Keratinocyte (primary cell): Measurements from ENCODE around the gene CFAP70.

Source experiments
- CTCF ChIP-seq, 3 experiments: IDR thresholded peaks in 1 of 3; conservative IDR thresholded peaks in 1 of 3; optimal IDR thresholded peaks in 1 of 3; 2 replicates in 2 of 3; 3 replicates in 1 of 3; pipeline versions ENCODE3 to v1.5.1; 2011; ENCODE audit warnings: low read length in 3 of 3, mild to moderate bottlenecking in 3 of 3, moderate library complexity in 2 of 3, control low read depth in 1 of 3, inconsistent platforms in 1 of 3; ENCODE audit not compliant: insufficient read depth in 2 of 3; ENCODE audit errors: extremely low read depth in 1 of 3
- EZH2 ChIP-seq: IDR thresholded peaks from one replicate; pipeline ENCODE4 v1.6.1; 2012; ENCODE audit warnings: inconsistent platforms, mild to moderate bottlenecking, low read length, moderate library complexity

GRCh38 chr10:73408061-73408460 is 49.4 kb upstream of the CFAP70 start:
- TF ChIP-seq EZH2: no peak
- no peak for TF ChIP-seq CTCF (optimal IDR thresholded peaks at IDR 0.05 in 1 of 3, IDR thresholded peaks at IDR 0.05 in 1 of 3, conservative IDR thresholded peaks at IDR 0.05 in 1 of 3; ENCODE audit: extremely low read depth in 1 of 3, insufficient read depth in 2 of 3, low read length in 3 of 3)
